DND-41 (cell line): Measurements from ENCODE around the gene KCNK16.

Source experiments
- EZH2 ChIP-seq: IDR thresholded peaks from 3 replicates; pipeline ENCODE4 v1.6.1; 2012; ENCODE audit warnings: borderline replicate concordance, low read depth, mild to moderate bottlenecking, moderate library complexity, low read length, inconsistent platforms; ENCODE audit not compliant: severe bottlenecking
- TF ChIP-seq, protein P1 (sequence below): IDR thresholded peaks from 2 replicates; pipeline ENCODE4 v1.5.1; 2012; ENCODE audit warnings: borderline replicate concordance, low read length, moderate library complexity, mild to moderate bottlenecking; ENCODE audit not compliant: poor library complexity, severe bottlenecking; ENCODE audit errors: extremely low read depth

DNA sequence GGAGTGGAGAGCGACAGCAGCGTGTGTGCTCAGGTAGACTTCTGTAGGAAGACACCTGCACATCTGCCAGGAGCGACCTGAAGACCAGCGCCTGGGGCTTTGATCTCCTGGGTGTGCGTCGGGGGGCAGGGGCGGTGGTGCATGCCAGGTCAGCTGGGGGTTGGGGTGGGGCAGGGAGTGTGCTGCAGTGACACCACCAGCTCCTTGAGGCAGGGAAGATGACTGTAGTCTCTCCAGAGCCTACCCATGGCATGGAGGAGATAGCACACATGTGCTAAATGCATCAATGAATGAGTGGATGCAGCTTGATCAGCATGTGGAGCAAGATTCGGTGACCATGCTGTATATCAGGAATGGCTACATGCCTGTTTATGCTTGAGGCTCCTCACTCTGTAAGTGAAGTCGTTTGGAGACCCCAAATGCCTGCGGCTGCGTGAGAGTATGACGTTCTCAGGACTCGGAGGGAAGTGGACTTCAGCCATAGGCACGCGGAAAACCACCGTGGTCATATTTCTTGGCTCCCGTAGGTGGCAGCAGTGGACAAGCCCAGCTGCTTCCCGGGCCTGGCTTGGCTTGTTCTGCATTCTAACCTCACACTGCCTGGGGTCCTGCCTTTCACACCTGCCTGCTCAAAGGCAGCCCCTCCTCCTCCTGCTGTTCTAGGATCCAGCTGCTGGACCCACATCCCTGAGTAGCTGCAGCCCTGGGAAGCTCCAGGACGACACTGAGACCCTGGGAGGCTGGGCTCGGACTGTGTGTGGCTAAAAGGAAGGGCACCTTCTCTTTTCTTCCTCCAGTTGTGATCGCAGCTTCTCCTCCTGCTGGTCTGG, 39.4 kb upstream of the KCNK16 start:
- TF ChIP-seq, protein P1, sequence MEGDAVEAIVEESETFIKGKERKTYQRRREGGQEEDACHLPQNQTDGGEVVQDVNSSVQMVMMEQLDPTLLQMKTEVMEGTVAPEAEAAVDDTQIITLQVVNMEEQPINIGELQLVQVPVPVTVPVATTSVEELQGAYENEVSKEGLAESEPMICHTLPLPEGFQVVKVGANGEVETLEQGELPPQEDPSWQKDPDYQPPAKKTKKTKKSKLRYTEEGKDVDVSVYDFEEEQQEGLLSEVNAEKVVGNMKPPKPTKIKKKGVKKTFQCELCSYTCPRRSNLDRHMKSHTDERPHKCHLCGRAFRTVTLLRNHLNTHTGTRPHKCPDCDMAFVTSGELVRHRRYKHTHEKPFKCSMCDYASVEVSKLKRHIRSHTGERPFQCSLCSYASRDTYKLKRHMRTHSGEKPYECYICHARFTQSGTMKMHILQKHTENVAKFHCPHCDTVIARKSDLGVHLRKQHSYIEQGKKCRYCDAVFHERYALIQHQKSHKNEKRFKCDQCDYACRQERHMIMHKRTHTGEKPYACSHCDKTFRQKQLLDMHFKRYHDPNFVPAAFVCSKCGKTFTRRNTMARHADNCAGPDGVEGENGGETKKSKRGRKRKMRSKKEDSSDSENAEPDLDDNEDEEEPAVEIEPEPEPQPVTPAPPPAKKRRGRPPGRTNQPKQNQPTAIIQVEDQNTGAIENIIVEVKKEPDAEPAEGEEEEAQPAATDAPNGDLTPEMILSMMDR: peak; percentile 82
- no peak for TF ChIP-seq EZH2
